Common myeloid progenitor, CD34-positive (primary cell): Measurements from ENCODE around the gene INO80.

Experiments used
- CTCF ChIA-PET: fragments of 350-600 bp; sonication (Branson Sonifier 250); formaldehyde crosslinking; loops from one replicate; lab custom pipeline; 2021; ENCODE audit warnings: antibody characterized with exemption; lab: Charles Lee
- POLR2A ChIA-PET: fragments of 350-600 bp; sonication (Branson Sonifier 250); formaldehyde crosslinking; loops from one replicate; lab custom pipeline; 2021; ENCODE audit warnings: antibody characterized with exemption; lab: Charles Lee
- DNase-seq, 3 donors: peaks; one replicate each; pipeline versions ENCODE4 v3.0.0 to v3.0.0-alpha.2; 2013
- H3K27ac ChIP-seq, 2 experiments: 1 replicate in 1 of 2; 2 replicates in 1 of 2; pipeline ENCODE4 v1.7.0; 2013; ENCODE audit warnings: inconsistent platforms in 2 of 2, low read length in 2 of 2, mild to moderate bottlenecking in 2 of 2, low read depth in 1 of 2, moderate library complexity in 1 of 2; ENCODE audit not compliant: severe bottlenecking in 2 of 2, insufficient read depth in 1 of 2, poor library complexity in 1 of 2
- H3K27me3 ChIP-seq, 5 experiments: replicated peaks in 2 of 5; 1 replicate in 3 of 5; 2 replicates in 2 of 5; pipeline versions ENCODE4 v1.6.1 to v1.7.0; 2013; ENCODE audit warnings: low read length in 4 of 5, mild to moderate bottlenecking in 2 of 5, moderate library complexity in 2 of 5, inconsistent platforms in 1 of 5; ENCODE audit not compliant: insufficient read depth in 5 of 5, control insufficient read depth in 4 of 5
- H3K36me3 ChIP-seq, 4 experiments: 1 replicate in 2 of 4; 2 replicates in 2 of 4; pipeline versions ENCODE4 v1.6.1 to v1.7.0; 2013; ENCODE audit warnings: low read length in 3 of 4, control low read depth in 1 of 4, mild to moderate bottlenecking in 1 of 4; ENCODE audit not compliant: control insufficient read depth in 4 of 4, insufficient read depth in 4 of 4
- H3K4me1 ChIP-seq, 4 experiments: 1 replicate in 3 of 4; 2 replicates in 1 of 4; pipeline versions ENCODE4 v1.6.1 to v1.7.1; 2013; ENCODE audit warnings: low read length in 3 of 4, mild to moderate bottlenecking in 3 of 4, control low read depth in 1 of 4, inconsistent platforms in 1 of 4, moderate library complexity in 1 of 4; ENCODE audit not compliant: control insufficient read depth in 4 of 4, insufficient read depth in 4 of 4; ENCODE audit errors: control extremely low read depth in 1 of 4
- H3K4me3 ChIP-seq, 7 experiments: 1 replicate in 4 of 7; 2 replicates in 3 of 7; pipeline versions ENCODE4 v1.5.1 to v1.7.0; 2013; ENCODE audit warnings: mild to moderate bottlenecking in 7 of 7, low read length in 6 of 7, moderate library complexity in 6 of 7, inconsistent platforms in 2 of 7, low read depth in 2 of 7, control low read depth in 1 of 7; ENCODE audit not compliant: insufficient read depth in 4 of 7, control insufficient read depth in 1 of 7; ENCODE audit errors: extremely low read depth in 1 of 7
- H3K9me3 ChIP-seq, 5 experiments: 1 replicate in 4 of 5; 2 replicates in 1 of 5; pipeline versions ENCODE4 v1.6.1 to v1.7.1; 2013; ENCODE audit warnings: low read length in 4 of 5, mild to moderate bottlenecking in 2 of 5, inconsistent platforms in 1 of 5, low read depth in 1 of 5, moderate library complexity in 1 of 5; ENCODE audit not compliant: control insufficient read depth in 4 of 5, insufficient read depth in 2 of 5; ENCODE audit errors: control extremely low read depth in 1 of 5
- WGBS: methylation state at CpG from one replicate; pipeline ENCODE4 v1.1.5; 2013; ENCODE audit not compliant: insufficient coverage; 5-methylcytosine and 5-hydroxymethylcytosine counted together

INO80 gene

DNA sequence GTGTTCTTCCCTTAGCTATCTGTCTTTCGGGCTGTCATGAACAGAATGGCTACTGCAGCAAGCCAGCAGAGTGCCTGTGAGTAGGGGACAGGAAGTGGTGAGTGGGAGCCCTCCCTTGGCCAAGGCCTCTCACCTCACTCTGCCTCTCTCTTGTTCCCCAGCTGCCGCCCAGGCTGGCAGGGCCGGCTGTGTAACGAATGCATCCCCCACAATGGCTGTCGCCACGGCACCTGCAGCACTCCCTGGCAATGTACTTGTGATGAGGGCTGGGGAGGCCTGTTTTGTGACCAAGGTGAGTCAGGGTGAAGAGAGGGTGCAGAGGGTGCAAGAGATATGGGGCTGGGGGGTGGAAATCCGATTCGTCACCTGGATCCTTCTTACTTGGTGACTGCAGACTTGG, 183.9 kb downstream of the INO80 start:
- 57% methylated on average over 6 of the region's 8 CpGs for WGBS
- H3K36me3 ChIP-seq: no peaks in the 10 kb centered on the region
- no peaks in the 10 kb centered on the region for H3K9me3 ChIP-seq
- CTCF ChIA-PET: interaction anchor here (0.8 to 8.1 kb wide), 12 partner anchors 9 to 254 kb away, joined by 3 to 71 read pairs (median 6); partner anchors contain the start of genes CHAC1 and VPS18
- POLR2A ChIA-PET: no interaction called here
- peak in 2 of 3 donors; percentile 52 to 65 for DNase-seq
- peaks cover under 1 to 54% (median 24%) of the 10 kb centered on the region in 5 experiments for H3K27me3 ChIP-seq
- H3K4me1 ChIP-seq: peaks cover 4 to 61% (median 54%) of the 10 kb centered on the region in 4 experiments
- H3K27ac ChIP-seq: no peak overlapping the region
- H3K4me3 ChIP-seq: no peak overlapping the region

DNA sequence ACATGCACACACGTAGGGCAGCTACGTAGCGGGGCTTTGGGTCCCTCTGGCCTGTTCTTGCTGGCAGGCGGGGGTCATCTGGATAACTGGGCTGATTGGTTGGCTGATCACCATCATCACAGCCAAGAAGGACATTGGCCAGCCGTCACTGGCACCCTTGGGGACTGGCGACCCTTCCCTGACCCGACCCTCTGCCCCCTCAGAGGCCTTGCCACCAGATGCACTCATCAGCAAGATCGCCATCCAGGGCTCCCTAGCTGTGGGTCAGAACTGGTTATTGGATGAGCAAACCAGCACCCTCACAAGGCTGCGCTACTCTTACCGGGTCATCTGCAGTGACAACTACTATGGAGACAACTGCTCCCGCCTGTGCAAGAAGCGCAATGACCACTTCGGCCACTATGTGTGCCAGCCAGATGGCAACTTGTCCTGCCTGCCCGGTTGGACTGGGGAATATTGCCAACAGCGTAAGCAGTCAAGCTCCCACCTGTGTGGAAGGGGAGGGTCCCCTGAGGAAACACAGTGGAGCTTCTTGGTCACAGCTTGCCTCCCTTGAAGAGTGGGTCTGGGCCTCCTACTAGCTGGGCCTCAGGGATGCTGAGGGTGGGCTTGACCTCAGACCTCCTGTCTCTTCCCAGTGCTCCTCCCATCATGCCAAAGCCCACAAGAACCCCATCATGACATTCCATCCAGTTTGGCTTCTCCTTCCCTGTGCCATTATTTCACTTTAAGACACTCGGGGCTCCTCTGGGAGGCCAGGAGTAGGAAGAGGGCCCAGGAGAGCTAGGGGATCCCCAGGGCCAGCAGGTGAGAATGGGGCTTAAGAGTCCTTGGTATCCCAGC, 184.6 kb downstream of the INO80 start:
- H3K27me3 ChIP-seq: peaks cover 3 to 60% (median 29%) of the 10 kb centered on the region in 5 experiments
- no peaks in the 10 kb centered on the region for H3K36me3 ChIP-seq
- H3K9me3 ChIP-seq: no peaks in the 10 kb centered on the region
- H3K27ac ChIP-seq: no peak overlapping the region
- ChIA-PET POLR2A (interaction anchor here (0.5 to 0.6 kb wide), 2 partner anchors 23 to 79 kb away, joined by 3 to 4 read pairs; no protein-coding TSS in a partner anchor), CTCF (interaction anchor here (0.8 to 8.1 kb wide), 17 partner anchors 9 to 254 kb away, joined by 3 to 71 read pairs (median 4); partner anchors contain the start of genes CHAC1 and VPS18)
- WGBS: 94% methylated on average over 15 of the region's 16 CpGs
- H3K4me1 ChIP-seq: peaks cover 7 to 66% (median 61%) of the 10 kb centered on the region in 4 experiments
- DNase-seq: no peak
- H3K4me3 ChIP-seq: no peak overlapping the region

DNA sequence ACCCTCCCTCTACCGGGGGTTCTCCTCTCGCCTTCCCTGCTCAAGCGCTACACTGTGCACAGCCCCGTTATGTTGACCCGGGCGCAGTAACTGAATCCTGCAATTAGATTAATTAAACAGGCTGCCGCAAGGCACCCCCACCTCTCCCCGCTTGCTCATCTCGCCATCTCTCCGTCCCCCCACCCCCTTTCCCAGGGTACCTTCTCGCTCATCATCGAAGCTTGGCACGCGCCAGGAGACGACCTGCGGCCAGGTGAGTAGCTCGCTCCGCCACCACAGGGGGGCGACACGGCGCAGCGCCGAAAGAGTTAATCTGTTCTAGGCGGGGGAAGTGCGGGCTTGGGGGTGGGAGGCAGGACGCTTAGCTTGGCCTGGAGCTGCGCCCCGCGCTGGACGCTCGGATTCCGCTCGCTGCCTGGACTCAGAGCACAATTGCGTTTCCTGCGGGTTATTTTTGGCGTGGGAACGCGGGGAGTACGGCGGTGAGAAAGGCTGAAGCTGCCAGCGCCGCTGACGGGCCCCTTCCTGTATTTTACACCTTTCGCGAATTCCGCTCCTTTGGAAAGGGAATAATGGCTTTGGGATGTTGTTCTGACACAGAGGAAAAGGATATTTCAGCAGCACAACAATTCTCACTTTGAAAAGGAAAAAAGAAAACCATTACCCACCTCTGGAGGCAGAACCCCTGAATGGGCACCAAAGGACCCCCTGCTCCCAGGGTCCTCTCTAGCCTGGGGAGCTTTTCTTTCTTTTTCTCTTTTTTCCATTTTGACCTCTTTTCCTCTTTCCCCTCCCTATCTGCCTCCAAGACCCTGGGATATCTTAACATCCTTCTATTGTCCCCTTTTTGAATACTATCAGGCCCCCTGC, 185.4 kb downstream of the INO80 start:
- peaks cover 7 to 74% (median 69%) of the 10 kb centered on the region in 4 experiments for H3K4me1 ChIP-seq
- CTCF ChIA-PET: interaction anchor here (0.8 to 8.1 kb wide), 19 partner anchors 8 to 255 kb away, joined by 3 to 71 read pairs (median 4); partner anchors contain the start of genes CHAC1 and VPS18
- peak in 2 of 3 donors; percentile 58 to 62 for DNase-seq

DNA sequence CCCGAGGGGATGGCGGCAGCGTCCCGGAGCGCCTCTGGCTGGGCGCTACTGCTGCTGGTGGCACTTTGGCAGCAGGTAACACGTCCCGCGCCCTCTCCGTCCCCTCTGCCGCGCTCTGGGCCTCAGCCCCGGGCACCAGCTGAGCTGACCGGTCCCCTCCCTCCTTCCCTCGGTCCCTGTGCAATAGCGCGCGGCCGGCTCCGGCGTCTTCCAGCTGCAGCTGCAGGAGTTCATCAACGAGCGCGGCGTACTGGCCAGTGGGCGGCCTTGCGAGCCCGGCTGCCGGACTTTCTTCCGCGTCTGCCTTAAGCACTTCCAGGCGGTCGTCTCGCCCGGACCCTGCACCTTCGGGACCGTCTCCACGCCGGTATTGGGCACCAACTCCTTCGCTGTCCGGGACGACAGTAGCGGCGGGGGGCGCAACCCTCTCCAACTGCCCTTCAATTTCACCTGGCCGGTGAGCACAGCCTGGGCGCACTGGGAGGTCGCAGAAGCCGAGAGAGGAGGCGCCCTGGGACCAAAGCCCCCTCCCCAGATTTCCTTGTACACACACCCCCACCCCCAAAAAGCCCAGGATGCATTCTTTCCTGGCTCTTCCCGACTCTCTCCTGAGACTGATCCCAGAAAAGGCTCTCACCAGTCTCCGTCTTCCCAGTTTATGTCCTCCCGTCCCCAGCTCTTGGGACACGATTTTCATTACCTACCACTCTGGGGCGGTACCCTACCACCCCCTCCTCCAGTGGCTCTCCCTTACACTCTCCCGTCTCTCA, 186.2 kb downstream of the INO80 start:
- H3K4me1 ChIP-seq: peaks cover 8 to 78% (median 75%) of the 10 kb centered on the region in 4 experiments
- H3K27ac ChIP-seq: no peak overlapping the region
- peaks cover 3 to 77% (median 35%) of the 10 kb centered on the region in 5 experiments for H3K27me3 ChIP-seq
- H3K9me3 ChIP-seq: no peaks in the 10 kb centered on the region
- ChIA-PET POLR2A (no interaction called here), CTCF (interaction anchor here (0.7 to 8.1 kb wide), 15 partner anchors 7 to 95 kb away, joined by 3 to 71 read pairs (median 4); partner anchors contain the start of genes CHAC1 and VPS18)
- no peaks in the 10 kb centered on the region for H3K36me3 ChIP-seq
- peak overlapping the region in 6 of 7 experiments; percentile 36 to 70 (median 52) for H3K4me3 ChIP-seq
- DNase-seq: peak in 1 of 3 donors; percentile 30
- under 1% methylated on average over 39 of the region's 56 CpGs for WGBS

More for the DNA sequence above, 185.4 kb downstream of the INO80 start:
- Histone ChIP-seq H3K27ac (no peak overlapping the region), H3K27me3 (peaks cover 3 to 69% (median 32%) of the 10 kb centered on the region in 5 experiments), H3K9me3 (no peaks in the 10 kb centered on the region), H3K4me3 (peak overlapping the region in 6 of 7 experiments; percentile 3 to 70 (median 36)), H3K36me3 (no peaks in the 10 kb centered on the region)
- under 1% methylated on average over 39 of the region's 46 CpGs for WGBS
- POLR2A ChIA-PET: interaction anchor here (0.5 to 0.6 kb wide), 2 partner anchors 23 to 80 kb away, joined by 3 to 4 read pairs; no protein-coding TSS in a partner anchor
